Transverse colon (tissue), 4 donors: ENCODE results near the gene SPATC1L. TPM values are rescaled to one million over a fixed set of nuclear protein-coding genes. Genes with fewer than 3 reads are reported as not detected.

ENCODE experiments used
- DNase-seq: peaks from one replicate; pipeline ENCODE4 v3.0.0-alpha.2; 2019
- H3K27ac ChIP-seq, 4 donors: fragments of 200-600 bp; sonication (generic); 2 replicates each; pipeline ENCODE4 v1.5.1; 2016 to 2018; ENCODE audit warnings: inconsistent platforms in 4 of 4
- H3K27me3 ChIP-seq: fragments of 200-600 bp; sonication (generic); 2 replicates; pipeline ENCODE4 v1.5.1; 2017; ENCODE audit warnings: inconsistent platforms
- H3K36me3 ChIP-seq, 4 donors: fragments of 200-600 bp; sonication (generic); 2 replicates each; pipeline ENCODE4 v1.5.1; 2017 to 2019; ENCODE audit warnings: inconsistent platforms in 4 of 4
- H3K4me1 ChIP-seq, 4 donors: fragments of 200-600 bp; sonication (generic); 2 replicates each; pipeline ENCODE4 v1.5.1; 2017 to 2020; ENCODE audit warnings: inconsistent platforms in 4 of 4
- H3K4me3 ChIP-seq, 4 donors: fragments of 200-600 bp; sonication (generic); 1 replicate in 1 of 4; 2 replicates in 3 of 4; pipeline versions ENCODE4 v1.5.1 to v1.6.1; 2017 to 2019; ENCODE audit warnings: inconsistent platforms in 4 of 4
- H3K9me3 ChIP-seq, 2 donors: fragments of 200-600 bp; sonication (generic); 2 replicates each; pipeline ENCODE4 v1.5.1; 2017 to 2019; ENCODE audit warnings: inconsistent platforms in 2 of 2
- EP300 ChIP-seq: sonication (generic); formaldehyde crosslinking; IDR thresholded peaks from one replicate; pipeline ENCODE4 v1.6.1; 2017; ENCODE audit warnings: antibody characterized with exemption, low read depth
- POLR2A ChIP-seq: fragments of 450-650 bp; IDR thresholded peaks from one replicate; pipeline ENCODE4 v1.6.1; 2016; ENCODE audit warnings: antibody characterized with exemption, mild to moderate bottlenecking, moderate library complexity
- POLR2AphosphoS5 ChIP-seq, 3 donors: sonication (generic); formaldehyde crosslinking; IDR thresholded peaks; one replicate each; pipeline ENCODE4 v1.6.1; 2016; ENCODE audit warnings: antibody characterized with exemption in 3 of 3
- WGBS, 2 donors: methylation state at CpG; one replicate each; pipeline ENCODE4 v1.1.5; 2018; ENCODE audit warnings: low coverage in 1 of 2; 5-methylcytosine and 5-hydroxymethylcytosine counted together
- in situ Hi-C, 4 donors: fragments of 200-750 bp; cut with MboI; loops; one replicate each; pipeline versions ENCODE4 v1.15.0 to v1.15.1; 2017; ENCODE audit warnings: low sequenced_read_pairs in 3 of 4, low pct_ligation_motif_present in 1 of 4, low pct_unique_long_range_greater_than_20kb in 1 of 4
- intact Hi-C: fragments of 100-400 bp; cut with DNase I; formaldehyde crosslinking; loops from one replicate; pipeline ENCODE4 v1.15.1; 2023; ENCODE audit warnings: low total_unique reads
- total RNA-seq, 4 donors: library from RNA; depleted of rRNA; stranded (reverse); fragments of >200 nt; gene quantifications; one replicate each; pipeline ENCODE4 v1.1.0, GENCODE V29; 2016
- TF ChIP-seq, protein P1 (sequence below), 5 experiments: fragments of 200-600 bp in 3 of 5; fragments of 450-650 bp in 2 of 5; sonication (generic) in 3 of 5; IDR thresholded peaks; 1 replicate in 2 of 5; 2 replicates in 3 of 5; pipeline ENCODE4 v1.5.1; 2016 to 2017; ENCODE audit warnings: antibody characterized with exemption in 5 of 5, inconsistent platforms in 3 of 5, mild to moderate bottlenecking in 2 of 5, moderate library complexity in 1 of 5

Gene SPATC1L
- total RNA-seq, 4 donors from 2014 or later: 1.2 to 11.0 (median 8.5) TPM; not detected in 1

DNA sequence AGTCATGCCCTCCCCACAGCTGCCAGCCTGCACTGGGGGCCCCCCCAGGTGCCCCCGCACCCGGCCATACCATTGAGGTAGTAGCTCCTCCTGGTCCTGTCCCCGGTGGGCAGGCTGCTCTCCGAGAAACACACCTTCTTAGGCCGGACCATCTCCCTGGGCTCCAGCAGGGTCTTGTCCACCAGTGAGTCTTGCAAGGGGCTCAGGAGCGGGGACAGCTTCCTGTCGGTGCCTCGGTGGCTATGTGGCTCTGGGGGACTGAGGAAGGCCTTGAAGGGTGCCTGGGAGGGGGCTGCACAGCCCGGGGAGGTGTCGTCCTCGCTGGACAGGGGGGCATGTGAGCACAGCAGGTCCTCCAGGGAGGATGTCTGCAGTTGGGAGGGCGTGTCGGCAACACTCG, 16.0 kb downstream of the SPATC1L start:
- H3K27ac ChIP-seq: no peak overlapping the region
- no peaks in the 10 kb centered on the region for H3K9me3 ChIP-seq
- H3K27me3 ChIP-seq: peaks cover 9% of the 10 kb centered on the region
- DNase-seq: no peak
- in situ Hi-C loops (no loop called here), intact Hi-C loops (no loop called here)
- H3K36me3 ChIP-seq: no peaks in the 10 kb centered on the region
- H3K4me1 ChIP-seq: no peaks in the 10 kb centered on the region
- WGBS, 2 donors: 85 to 90% methylated on average over 3 to 12 of the region's 14 CpGs
- H3K4me3 ChIP-seq: no peak overlapping the region
- TF ChIP-seq POLR2A: no peak
- TF ChIP-seq EP300: no peak
- no peak for TF ChIP-seq POLR2AphosphoS5 (IDR thresholded peaks at IDR 0.05)
- TF ChIP-seq, protein P1, sequence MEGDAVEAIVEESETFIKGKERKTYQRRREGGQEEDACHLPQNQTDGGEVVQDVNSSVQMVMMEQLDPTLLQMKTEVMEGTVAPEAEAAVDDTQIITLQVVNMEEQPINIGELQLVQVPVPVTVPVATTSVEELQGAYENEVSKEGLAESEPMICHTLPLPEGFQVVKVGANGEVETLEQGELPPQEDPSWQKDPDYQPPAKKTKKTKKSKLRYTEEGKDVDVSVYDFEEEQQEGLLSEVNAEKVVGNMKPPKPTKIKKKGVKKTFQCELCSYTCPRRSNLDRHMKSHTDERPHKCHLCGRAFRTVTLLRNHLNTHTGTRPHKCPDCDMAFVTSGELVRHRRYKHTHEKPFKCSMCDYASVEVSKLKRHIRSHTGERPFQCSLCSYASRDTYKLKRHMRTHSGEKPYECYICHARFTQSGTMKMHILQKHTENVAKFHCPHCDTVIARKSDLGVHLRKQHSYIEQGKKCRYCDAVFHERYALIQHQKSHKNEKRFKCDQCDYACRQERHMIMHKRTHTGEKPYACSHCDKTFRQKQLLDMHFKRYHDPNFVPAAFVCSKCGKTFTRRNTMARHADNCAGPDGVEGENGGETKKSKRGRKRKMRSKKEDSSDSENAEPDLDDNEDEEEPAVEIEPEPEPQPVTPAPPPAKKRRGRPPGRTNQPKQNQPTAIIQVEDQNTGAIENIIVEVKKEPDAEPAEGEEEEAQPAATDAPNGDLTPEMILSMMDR (IDR thresholded peaks at IDR 0.05): no peak

DNA sequence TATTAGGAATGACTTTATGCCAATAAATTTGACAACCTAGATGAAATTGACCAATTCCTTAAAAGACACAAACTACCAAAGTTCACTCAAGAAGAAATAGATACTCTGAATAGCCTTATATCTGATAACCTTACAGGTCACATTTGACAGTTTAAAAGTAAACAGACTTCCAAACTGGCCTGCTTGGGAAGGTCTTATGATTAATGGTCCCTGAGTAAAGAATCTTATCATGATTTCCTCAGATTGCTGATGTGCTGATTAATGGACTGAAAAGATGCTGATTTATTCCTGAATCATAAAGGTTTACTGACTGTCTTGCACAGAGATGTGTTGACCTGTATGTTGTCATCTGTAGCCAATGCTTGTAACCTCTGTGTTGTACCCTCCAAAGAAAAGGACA, 19.2 kb downstream of the SPATC1L start:
- H3K27me3 ChIP-seq: peaks cover 29% of the 10 kb centered on the region
- no peak overlapping the region for H3K27ac ChIP-seq
- peaks cover 0 to 3% (median 0%) of the 10 kb centered on the region in 4 donors for H3K4me1 ChIP-seq
- in situ Hi-C loops (no loop called here), intact Hi-C loops (no loop called here)
- no peak overlapping the region for H3K4me3 ChIP-seq
- no peak for TF ChIP-seq POLR2AphosphoS5 (IDR thresholded peaks at IDR 0.05)
- no peak for TF ChIP-seq EP300
- TF ChIP-seq POLR2A: no peak
- TF ChIP-seq, protein P1 (IDR thresholded peaks at IDR 0.05): no peak
- H3K9me3 ChIP-seq: no peaks in the 10 kb centered on the region
- no peak for DNase-seq
- H3K36me3 ChIP-seq: no peaks in the 10 kb centered on the region

DNA sequence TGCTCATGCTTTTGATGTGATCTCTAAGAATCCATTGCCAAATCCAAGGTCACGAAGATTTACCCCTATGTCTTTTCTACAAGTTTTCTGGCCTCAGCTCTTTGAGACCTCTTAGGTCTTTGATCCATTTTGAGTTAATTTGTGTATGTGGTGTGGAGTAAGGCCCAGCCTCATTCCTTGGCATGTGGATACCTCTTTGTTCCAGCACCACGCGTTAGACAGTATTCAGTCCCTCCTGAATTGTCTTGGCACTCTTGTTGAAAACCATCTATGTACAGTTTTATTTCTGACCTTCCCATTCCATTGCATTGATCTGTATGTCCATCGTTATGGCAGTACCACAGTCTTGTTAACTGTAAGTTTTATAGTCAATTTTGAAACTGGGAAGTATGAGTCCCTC, 20.9 kb downstream of the SPATC1L start:
- DNase-seq: no peak
- Histone ChIP-seq H3K4me3 (no peak overlapping the region), H3K27ac (no peak overlapping the region), H3K4me1 (peaks cover 0 to 3% (median 0%) of the 10 kb centered on the region in 4 donors), H3K9me3 (no peaks in the 10 kb centered on the region), H3K27me3 (peaks cover 29% of the 10 kb centered on the region), H3K36me3 (no peaks in the 10 kb centered on the region)
- 89 to 94% methylated on average over 4 of the region's 4 CpGs for WGBS, 2 donors
- TF ChIP-seq POLR2AphosphoS5 (IDR thresholded peaks at IDR 0.05): no peak
- no peak for TF ChIP-seq EP300
- intact Hi-C loops: no loop called here
- in situ Hi-C loops: no loop called here

DNA sequence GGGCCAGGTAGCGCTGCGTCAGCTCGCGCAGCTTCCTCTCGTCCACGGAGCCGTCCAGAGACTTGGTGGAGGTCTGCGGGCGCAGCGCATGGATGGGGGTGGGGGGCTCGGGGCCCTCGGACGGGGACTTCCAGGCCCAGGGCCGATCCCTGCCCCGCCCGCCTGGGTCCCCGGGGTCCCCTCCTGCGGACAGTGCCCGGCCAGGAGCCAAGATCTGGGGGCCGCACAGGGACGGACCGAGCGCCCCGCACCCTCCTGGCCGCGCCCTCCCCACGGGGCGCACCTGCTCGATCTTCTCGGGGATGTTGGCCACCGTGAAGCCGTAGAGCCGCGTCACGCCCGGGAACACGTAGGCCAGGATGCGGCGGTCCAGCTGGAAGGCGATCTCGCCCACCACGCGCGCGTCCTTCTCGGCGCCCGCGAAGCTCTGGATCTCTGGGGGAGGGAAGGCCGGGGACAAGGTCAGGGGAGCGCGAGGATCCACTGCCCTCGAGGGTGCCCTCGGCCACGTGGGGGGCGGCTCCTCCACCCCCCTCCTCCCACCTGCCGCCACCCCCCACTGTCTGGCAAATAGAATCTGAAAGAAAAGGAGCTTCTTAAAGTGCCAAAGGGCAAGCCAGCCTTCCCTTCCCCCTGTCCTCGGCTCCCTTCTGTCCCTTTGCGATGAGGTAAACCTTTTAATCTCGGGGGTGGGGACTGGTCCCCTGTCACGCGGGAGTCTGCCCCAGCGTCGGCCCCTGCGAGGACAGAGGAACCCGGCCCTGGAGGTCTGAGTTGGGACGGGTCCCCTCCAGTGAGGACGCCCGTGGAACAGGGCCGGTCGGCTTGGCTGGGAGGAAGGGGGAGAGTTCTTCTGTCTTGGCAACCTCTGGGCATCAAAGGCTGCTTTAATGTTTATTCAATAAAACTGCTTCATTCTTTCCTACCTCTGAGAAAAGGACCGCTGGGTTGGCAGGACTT, 22.3 kb downstream of the SPATC1L start:
- TF ChIP-seq EP300 (no peak), POLR2AphosphoS5 (IDR thresholded peaks at IDR 0.05) (no peak), POLR2A (no peak)
- TF ChIP-seq, protein P1 (IDR thresholded peaks at IDR 0.05): no peak
- in situ Hi-C loops (no loop called here), intact Hi-C loops (no loop called here)
- H3K36me3 ChIP-seq: no peaks in the 10 kb centered on the region
- no peak overlapping the region for H3K27ac ChIP-seq
- peaks cover 29% of the 10 kb centered on the region for H3K27me3 ChIP-seq
- H3K4me1 ChIP-seq: peaks cover 0 to 3% (median 0%) of the 10 kb centered on the region in 4 donors
- no peak for DNase-seq
- H3K9me3 ChIP-seq: no peaks in the 10 kb centered on the region
- H3K4me3 ChIP-seq: no peak overlapping the region
- WGBS, 2 donors: 78 to 84% methylated on average over 5 to 64 of the region's 72 CpGs
